Superior temporal gyrus (tissue), 1 donor: ENCODE measurements around the gene ADGRD1.

Experiments
- DNase-seq: peaks from one replicate; pipeline ENCODE4 v3.0.0-alpha.2; 2016; ENCODE audit errors: extremely low spot score

Gene ADGRD1

GRCh38 chr12:131135786-131136538, 182.3 kb downstream of the ADGRD1 start:
- DNase-seq: no peak

GRCh38 chr12:131136539-131136872, 182.8 kb downstream of the ADGRD1 start:
- DNase-seq: no peak

- no peak for DNase-seq
Observed at GRCh38 chr12:131137009-131137835, 183.5 kb downstream of the ADGRD1 start.

- DNase-seq: no peak
Observed at GRCh38 chr12:131137836-131138637, 184.3 kb downstream of the ADGRD1 start.

- DNase-seq: peak; percentile 44
Observed at GRCh38 chr12:131138638-131139362, 185.1 kb downstream of the ADGRD1 start.

GRCh38 chr12:131139363-131140068, 185.8 kb downstream of the ADGRD1 start:
- no peak for DNase-seq

DNA sequence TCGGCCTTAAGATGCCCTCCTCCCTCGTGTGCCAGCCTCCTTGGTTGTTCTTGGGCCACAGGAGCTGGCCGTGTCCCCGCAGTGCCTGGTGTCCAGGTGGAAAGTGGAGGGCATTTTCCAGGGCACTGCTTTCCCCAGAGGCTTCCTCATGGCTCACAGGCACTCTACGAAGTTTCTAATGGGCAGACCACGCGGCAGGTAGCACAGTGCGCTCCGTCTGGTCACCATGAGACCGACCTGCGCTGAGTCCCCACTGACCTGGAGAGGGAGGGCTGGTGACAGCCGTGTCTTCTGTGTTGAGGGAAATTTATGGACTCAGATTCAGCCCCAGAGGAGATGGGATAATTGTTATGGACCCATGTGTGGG, 186.3 kb downstream of the ADGRD1 start:
- DNase-seq: no peak

DNA sequence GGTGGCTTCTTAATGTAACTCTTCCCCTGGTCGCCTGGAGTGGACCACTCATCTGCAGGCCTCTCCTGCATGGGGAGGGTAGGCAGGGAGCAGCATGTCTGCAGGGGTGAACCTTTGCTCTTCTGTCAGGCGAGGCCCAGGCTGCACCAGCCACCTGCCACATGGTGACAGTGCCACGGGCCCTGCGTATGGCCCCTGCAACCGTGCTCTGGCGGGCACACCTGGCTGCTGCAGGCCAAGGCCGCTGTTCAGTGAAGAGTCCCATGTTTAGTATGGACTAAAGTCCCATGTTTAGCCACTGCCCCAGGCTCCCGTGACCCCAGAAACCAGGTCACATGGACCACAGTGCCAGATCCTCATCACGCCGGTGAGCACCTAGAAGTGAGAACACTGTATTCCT, 187.0 kb downstream of the ADGRD1 start:
- DNase-seq: no peak

- no peak for DNase-seq
Observed at GRCh38 chr12:131141514-131141913, 187.8 kb downstream of the ADGRD1 start.

- DNase-seq: peak; percentile 51
Observed at GRCh38 chr12:131142891-131143657, 189.4 kb downstream of the ADGRD1 start.

DNA sequence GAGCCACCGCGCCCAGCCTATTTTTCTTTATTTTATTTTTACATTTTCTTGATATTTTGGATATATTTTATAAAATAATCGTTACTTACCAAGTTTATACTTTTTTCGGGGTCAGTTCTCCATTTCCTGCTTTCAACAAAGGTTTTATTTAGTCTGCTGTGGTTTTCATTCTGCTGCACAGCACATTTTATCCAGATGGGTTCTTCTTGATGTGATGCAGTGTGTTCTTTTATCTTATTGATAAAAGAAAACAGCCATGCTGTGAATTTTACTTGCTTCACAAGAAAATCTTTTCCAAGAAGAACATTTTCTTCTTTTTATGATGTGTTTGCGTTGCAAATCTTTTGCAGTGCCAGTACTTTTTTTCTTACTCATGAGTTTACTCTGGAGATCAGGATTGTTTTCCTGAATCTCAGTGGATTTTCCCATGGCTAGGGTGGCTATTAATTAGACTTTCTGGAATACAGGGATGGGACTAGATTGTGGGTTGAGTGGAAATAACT, 192.5 kb downstream of the ADGRD1 start:
- no peak for DNase-seq

GRCh38 chr12:131147293-131147692, 193.6 kb downstream of the ADGRD1 start:
- DNase-seq: no peak

DNA sequence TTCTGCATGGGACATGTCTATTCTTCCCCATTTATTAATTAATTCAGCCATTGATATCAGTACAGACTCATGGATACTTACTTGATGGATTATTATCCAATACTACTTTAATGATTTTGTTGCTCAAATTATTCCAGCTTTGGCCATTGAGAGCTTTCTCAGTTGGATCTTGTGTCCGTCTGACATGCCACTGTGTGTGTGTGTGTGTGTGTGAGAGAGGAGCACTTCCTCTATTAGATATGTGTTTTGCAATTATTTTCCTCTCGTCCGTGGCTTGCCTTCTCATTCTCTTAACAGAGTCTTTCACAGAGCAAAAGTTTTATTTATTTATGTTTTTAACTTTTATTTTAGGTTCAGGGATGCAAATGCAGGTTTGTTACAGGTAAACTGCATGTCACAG, 194.2 kb downstream of the ADGRD1 start:
- no peak for DNase-seq

DNA sequence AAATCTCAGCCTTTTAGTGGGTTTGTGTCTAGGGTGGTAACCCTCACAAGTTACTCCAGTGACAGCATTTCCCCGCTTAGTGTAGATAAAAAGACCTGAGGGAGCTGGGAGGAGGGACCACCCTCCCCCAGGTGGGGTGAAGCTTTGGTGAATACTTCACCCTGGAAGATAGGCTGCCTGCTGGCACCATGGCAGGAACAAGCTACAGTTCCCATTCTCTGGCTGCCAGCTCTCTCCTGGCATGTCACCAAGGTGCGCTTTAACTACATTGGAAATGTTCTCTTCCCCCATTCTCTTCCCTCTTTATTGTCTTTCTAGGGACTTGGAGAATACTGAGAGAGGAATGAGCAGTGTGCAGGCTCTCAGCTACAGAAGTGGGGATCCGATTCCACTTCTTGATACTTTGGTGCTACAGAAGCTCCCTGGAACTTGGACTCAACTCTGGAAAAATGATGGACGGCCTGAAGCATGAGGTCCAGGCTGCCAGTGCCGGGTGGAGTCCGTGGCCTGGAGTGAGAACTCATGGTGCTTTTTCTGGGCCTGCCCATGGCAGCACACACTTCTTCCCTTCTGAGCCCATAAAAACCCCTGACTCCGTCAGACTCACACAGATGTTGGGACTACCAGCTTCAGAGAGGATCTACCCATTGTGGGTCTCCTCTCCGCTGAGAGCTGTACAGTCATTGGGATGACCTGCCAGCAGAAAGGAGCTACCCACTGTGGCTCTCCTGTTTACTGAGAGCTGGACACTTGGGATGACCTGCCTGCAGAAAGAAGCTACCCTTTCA, 198.0 kb downstream of the ADGRD1 start:
- DNase-seq: no peak

- DNase-seq: no peak
Observed at GRCh38 chr12:131152587-131152986, 198.9 kb downstream of the ADGRD1 start.

GRCh38 chr12:131153016-131153415, 199.3 kb downstream of the ADGRD1 start:
- no peak for DNase-seq

GRCh38 chr12:131153956-131154355, 200.2 kb downstream of the ADGRD1 start:
- DNase-seq: no peak

- DNase-seq: no peak
Observed at GRCh38 chr12:131155131-131155530, 201.4 kb downstream of the ADGRD1 start.

GRCh38 chr12:131157743-131158142, 204.0 kb downstream of the ADGRD1 start:
- DNase-seq: no peak
